ENCODE results near the gene PPP1R15A. TPM values are rescaled to one million over a fixed set of nuclear protein-coding genes. Genes with fewer than 3 reads are reported as not detected.
"Not testable (repeated sequence)": the region's sequence is repeated elsewhere in the genome, so short reads cannot be mapped to it uniquely, and the experiment has no call there.

The PPP1R15A gene
- total RNA-seq, 2 donors from 2014 or later: 954 to 1,165 TPM

DNA sequence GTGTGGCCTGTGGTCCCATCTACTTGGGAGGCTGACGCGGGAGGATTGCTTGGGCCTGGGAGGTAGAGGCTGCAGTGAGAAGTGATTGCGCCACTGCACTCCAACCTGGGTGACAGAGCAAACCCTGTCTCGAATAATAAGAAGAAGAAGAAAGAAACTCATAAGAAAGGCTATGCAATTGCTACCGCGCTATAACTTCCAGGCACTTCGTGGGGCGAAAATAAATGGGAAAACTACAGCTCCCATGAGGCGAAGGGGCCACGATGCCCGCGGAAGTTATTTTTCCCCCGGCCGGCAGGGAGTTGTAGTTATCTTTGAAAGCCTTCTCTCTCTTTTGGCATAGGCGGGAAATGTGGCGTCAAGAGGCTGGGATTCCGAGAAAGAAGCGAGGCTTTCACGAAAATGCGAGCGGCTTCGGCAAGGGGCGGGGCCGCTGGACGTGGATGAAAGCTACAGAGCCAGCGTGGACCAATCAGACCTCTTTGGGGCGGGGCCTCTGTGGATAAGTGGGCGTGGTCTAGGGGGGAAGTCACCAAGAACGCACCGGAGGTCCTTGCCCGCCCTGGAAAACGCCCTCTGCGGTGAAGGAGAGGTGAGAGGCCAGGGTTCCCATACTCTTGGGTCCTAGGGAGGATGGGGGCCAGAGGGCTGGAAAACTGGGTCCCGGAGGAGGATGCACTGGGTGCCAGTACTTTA lies 27.7 kb downstream of the PPP1R15A start, which contains the start of gene NUCB1:
Gene NUCB1 (plus strand): TSS at position 532 of the 696 bp plus-strand sequence. CDS start 485 bp downstream, outside the sequence.
- Mint-ChIP-seq H3K4me3 (peak within 1 kb of the TSS; percentile 99), H3K27ac (peak within 1 kb of the TSS; percentile 97), H3K27me3 (peaks cover 1% of the 10 kb centered on the region), H3K4me1 (peaks cover 26% of the 10 kb centered on the region), H3K36me3 (ENCODE audit: low read depth) (peaks cover 3% of the 10 kb centered on the region)
- DNase-seq (peak; percentile 94 to 97 (median 96)), ATAC-seq (peak; percentile 98)
- H3K9me3 ChIP-seq (ENCODE audit: control insufficient read depth, low read length, poor library complexity, severe bottlenecking): no peaks in the 10 kb centered on the region

DNA sequence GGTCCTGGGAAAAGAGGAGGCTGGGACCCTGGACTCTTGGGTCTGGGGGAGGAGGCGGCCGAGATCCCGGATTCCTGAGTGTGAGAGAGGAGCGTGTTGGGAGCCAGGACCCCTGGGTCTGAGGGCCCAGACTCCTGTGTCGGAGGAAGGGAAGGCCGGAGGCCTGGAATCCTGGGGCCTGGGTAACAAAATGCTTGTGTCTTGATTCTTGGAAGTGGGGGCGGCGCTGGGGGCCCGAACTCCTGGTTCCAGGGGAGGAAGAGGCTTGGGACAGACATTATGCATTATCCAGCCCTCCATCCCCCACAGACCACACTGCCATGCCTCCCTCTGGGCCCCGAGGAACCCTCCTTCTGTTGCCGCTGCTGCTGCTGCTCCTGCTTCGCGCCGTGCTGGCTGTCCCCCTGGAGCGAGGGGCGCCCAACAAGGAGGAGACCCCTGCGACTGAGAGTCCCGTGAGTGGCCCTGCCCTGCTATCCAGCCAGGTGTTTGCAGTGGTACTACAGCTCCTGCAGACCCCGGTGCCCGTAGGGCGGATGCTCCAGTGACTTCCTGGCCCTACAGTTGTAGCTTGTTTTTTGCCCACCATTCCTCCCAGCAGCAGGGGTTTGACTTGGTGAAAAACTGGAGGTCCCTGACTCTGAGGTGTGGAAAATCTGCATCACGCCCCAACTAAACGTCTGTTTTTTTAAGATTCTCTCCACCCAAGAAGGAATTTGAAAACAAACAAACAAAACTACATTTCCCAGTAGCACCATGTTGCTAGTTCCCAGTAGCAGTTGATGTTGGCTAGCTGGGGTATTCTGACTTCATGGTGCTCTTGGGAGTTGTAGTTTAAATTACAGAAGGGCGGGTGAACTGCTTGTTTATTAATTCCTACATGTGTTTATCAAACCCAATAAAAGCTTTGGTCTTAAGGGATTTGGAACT lies 28.5 kb downstream of the PPP1R15A start:
- no peaks in the 10 kb centered on the region for H3K9me3 ChIP-seq (ENCODE audit: control insufficient read depth, low read length, poor library complexity, severe bottlenecking)
- ATAC-seq (peak; percentile 29), DNase-seq (no peak)
- Mint-ChIP-seq H3K4me3 (peak overlapping the region; percentile 99), H3K27ac (peak overlapping the region; percentile 97), H3K4me1 (peaks cover 25% of the 10 kb centered on the region), H3K27me3 (no peaks in the 10 kb centered on the region), H3K36me3 (ENCODE audit: low read depth) (peaks cover 3% of the 10 kb centered on the region)

- H3K4me3 Mint-ChIP-seq; DNase-seq; ATAC-seq; H3K27me3 Mint-ChIP-seq; H3K36me3 Mint-ChIP-seq (ENCODE audit: low read depth); H3K9me3 ChIP-seq (ENCODE audit: control insufficient read depth, low read length, poor library complexity, severe bottlenecking): not testable (repeated sequence)
- Mint-ChIP-seq H3K4me1 (peaks cover 23% of the 10 kb centered on the region), H3K27ac (peak overlapping the region; percentile 75)
These were observed 30.1 kb downstream of the PPP1R15A start for GRCh38 chr19:48902291-48902690.

GRCh38 chr19:48903788-48904187 lies 31.6 kb downstream of the PPP1R15A start:
- H3K4me3 Mint-ChIP-seq; H3K27ac Mint-ChIP-seq; DNase-seq; H3K9me3 ChIP-seq (ENCODE audit: control insufficient read depth, low read length, poor library complexity, severe bottlenecking); H3K27me3 Mint-ChIP-seq; H3K36me3 Mint-ChIP-seq (ENCODE audit: low read depth); ATAC-seq: not testable (repeated sequence)
- H3K4me1 Mint-ChIP-seq: peaks cover 24% of the 10 kb centered on the region

DNA sequence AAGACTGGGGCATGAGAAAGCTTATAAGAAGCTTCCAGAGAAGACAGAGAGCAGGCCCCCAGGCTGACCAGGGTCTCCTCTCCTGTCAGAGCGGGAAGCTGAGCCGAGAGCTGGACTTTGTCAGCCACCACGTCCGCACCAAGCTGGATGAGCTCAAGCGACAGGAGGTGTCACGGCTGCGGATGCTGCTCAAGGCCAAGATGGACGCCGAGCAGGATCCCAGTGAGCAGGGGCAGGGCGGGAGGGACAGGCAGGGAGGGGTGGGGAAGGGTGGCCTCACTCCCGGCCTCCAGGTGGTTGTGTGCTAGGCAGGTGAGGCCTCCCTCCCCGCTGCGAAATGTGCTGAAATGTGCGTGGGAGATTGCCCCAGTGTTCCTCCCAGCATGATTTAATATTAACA lies 33.4 kb downstream of the PPP1R15A start:
- H3K36me3 Mint-ChIP-seq (ENCODE audit: low read depth): no peaks in the 10 kb centered on the region
- peaks cover 16% of the 10 kb centered on the region for H3K4me1 Mint-ChIP-seq
- no peak overlapping the region for H3K27ac Mint-ChIP-seq
- no peak for ATAC-seq
- H3K9me3 ChIP-seq (ENCODE audit: control insufficient read depth, low read length, poor library complexity, severe bottlenecking): no peaks in the 10 kb centered on the region
- H3K4me3 Mint-ChIP-seq: no peak overlapping the region
- no peak for DNase-seq
- H3K27me3 Mint-ChIP-seq: no peaks in the 10 kb centered on the region

- ATAC-seq: no peak
- peaks cover 11% of the 10 kb centered on the region for H3K4me1 Mint-ChIP-seq
These were observed 34.1 kb downstream of the PPP1R15A start for GRCh38 chr19:48906324-48906723.

GRCh38 chr19:48907671-48908070 lies 35.5 kb downstream of the PPP1R15A start:
- H3K36me3 Mint-ChIP-seq (ENCODE audit: low read depth): no peaks in the 10 kb centered on the region
- no peaks in the 10 kb centered on the region for H3K9me3 ChIP-seq (ENCODE audit: control insufficient read depth, low read length, poor library complexity, severe bottlenecking)
- no peaks in the 10 kb centered on the region for H3K27me3 Mint-ChIP-seq
- no peak overlapping the region for H3K4me3 Mint-ChIP-seq
- no peak for DNase-seq
- H3K27ac Mint-ChIP-seq: no peak overlapping the region
- H3K4me1 Mint-ChIP-seq: peaks cover 3% of the 10 kb centered on the region
- ATAC-seq: no peak

More at GRCh38 chr19:48906324-48906723, 34.1 kb downstream of the PPP1R15A start:
- no peaks in the 10 kb centered on the region for H3K9me3 ChIP-seq (ENCODE audit: control insufficient read depth, low read length, poor library complexity, severe bottlenecking)
- H3K27me3 Mint-ChIP-seq: no peaks in the 10 kb centered on the region
- H3K27ac Mint-ChIP-seq: no peak overlapping the region
- DNase-seq: no peak
- no peak overlapping the region for H3K4me3 Mint-ChIP-seq
- H3K36me3 Mint-ChIP-seq (ENCODE audit: low read depth): no peaks in the 10 kb centered on the region

DNA sequence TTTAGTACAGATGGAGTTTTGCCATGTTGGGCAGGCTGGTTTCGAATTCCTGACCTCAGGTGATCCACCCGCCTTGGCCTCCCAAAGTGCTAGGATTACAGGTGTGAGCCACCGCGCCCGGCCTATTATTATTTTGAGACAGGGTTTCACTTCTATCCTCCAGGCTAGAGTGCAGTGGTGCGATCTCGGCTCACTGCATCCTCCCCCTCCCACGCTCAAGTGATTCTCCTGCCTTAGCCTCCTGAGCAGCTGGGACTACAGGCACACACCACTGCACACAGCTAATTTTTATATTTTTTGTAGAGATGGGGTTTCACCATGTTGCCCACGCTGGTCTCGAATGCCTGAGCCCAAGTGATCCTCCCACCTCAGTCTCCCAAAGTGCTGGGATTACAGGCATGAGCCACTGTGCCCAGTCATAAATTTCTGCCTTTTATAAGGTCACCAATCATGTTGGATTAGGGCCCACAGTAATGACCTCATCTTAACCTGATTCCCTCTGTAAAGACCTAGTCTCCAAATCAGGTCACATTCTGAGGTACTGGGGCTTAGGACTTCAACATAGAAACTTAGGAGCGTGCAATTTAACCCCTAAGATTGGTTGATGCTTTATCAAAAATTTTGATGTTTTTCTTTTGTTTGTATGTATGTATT lies 37.3 kb downstream of the PPP1R15A start:
- not testable (repeated sequence) for H3K4me3 Mint-ChIP-seq; DNase-seq; H3K4me1 Mint-ChIP-seq; ATAC-seq; H3K27ac Mint-ChIP-seq; H3K36me3 Mint-ChIP-seq (ENCODE audit: low read depth); H3K27me3 Mint-ChIP-seq; H3K9me3 ChIP-seq (ENCODE audit: control insufficient read depth, low read length, poor library complexity, severe bottlenecking)

GRCh38 chr19:48910803-48911202 lies 38.6 kb downstream of the PPP1R15A start:
- H3K36me3 Mint-ChIP-seq (ENCODE audit: low read depth): peaks cover 2% of the 10 kb centered on the region
- H3K4me3 Mint-ChIP-seq: no peak overlapping the region
- DNase-seq (no peak), ATAC-seq (no peak)
- peaks cover 3% of the 10 kb centered on the region for H3K4me1 Mint-ChIP-seq
- H3K27me3 Mint-ChIP-seq: no peaks in the 10 kb centered on the region
- H3K27ac Mint-ChIP-seq: no peak overlapping the region
- H3K9me3 ChIP-seq (ENCODE audit: control insufficient read depth, low read length, poor library complexity, severe bottlenecking): no peaks in the 10 kb centered on the region

- peaks cover 4% of the 10 kb centered on the region for H3K36me3 Mint-ChIP-seq (ENCODE audit: low read depth)
- no peaks in the 10 kb centered on the region for H3K27me3 Mint-ChIP-seq
- ATAC-seq: peak; percentile 85
- peaks cover 5% of the 10 kb centered on the region for H3K4me1 Mint-ChIP-seq
- H3K27ac Mint-ChIP-seq: no peak overlapping the region
- H3K9me3 ChIP-seq (ENCODE audit: control insufficient read depth, low read length, poor library complexity, severe bottlenecking): no peaks in the 10 kb centered on the region
- DNase-seq: no peak
- no peak overlapping the region for H3K4me3 Mint-ChIP-seq
These were observed 41.1 kb downstream of the PPP1R15A start for GRCh38 chr19:48913114-48913889.

GRCh38 chr19:48914181-48914580 lies 42.0 kb downstream of the PPP1R15A start:
- no peak for DNase-seq
- H3K4me1 Mint-ChIP-seq: peaks cover 5% of the 10 kb centered on the region
- no peaks in the 10 kb centered on the region for H3K27me3 Mint-ChIP-seq
- ATAC-seq: no peak
- H3K27ac Mint-ChIP-seq: no peak overlapping the region
- no peak overlapping the region for H3K4me3 Mint-ChIP-seq
- H3K36me3 Mint-ChIP-seq (ENCODE audit: low read depth): peaks cover 4% of the 10 kb centered on the region
- H3K9me3 ChIP-seq (ENCODE audit: control insufficient read depth, low read length, poor library complexity, severe bottlenecking): no peaks in the 10 kb centered on the region

GRCh38 chr19:48915757-48916156 lies 43.5 kb downstream of the PPP1R15A start:
- peaks cover 4% of the 10 kb centered on the region for H3K36me3 Mint-ChIP-seq (ENCODE audit: low read depth)
- ATAC-seq: no peak
- H3K4me3 Mint-ChIP-seq: no peak overlapping the region
- H3K4me1 Mint-ChIP-seq: peaks cover 5% of the 10 kb centered on the region
- H3K27ac Mint-ChIP-seq: peak overlapping the region; percentile 27
- DNase-seq: no peak
- H3K9me3 ChIP-seq (ENCODE audit: control insufficient read depth, low read length, poor library complexity, severe bottlenecking): no peaks in the 10 kb centered on the region
- H3K27me3 Mint-ChIP-seq: no peaks in the 10 kb centered on the region
